GM23248 (cell line): Measurements from ENCODE around the gene DYRK1A. TPM values are rescaled to one million over a fixed set of nuclear protein-coding genes. Genes with fewer than 3 reads are reported as not detected.

Experiments
- DNase-seq: peaks from one replicate; pipeline ENCODE4 v3.0.0-alpha.2; 2015
- H2AFZ ChIP-seq: fragments of 200-600 bp; sonication (generic); 2 replicates; pipeline ENCODE4 v1.6.1; 2016; ENCODE audit warnings: antibody characterized with exemption
- H3F3A ChIP-seq: fragments of 200-600 bp; sonication (generic); 2 replicates; pipeline ENCODE4 v1.6.1; 2016; ENCODE audit warnings: mild to moderate bottlenecking, antibody characterized with exemption, mixed run types; ENCODE audit not compliant: insufficient read depth
- H3K27ac ChIP-seq: fragments of 200-600 bp; sonication (generic); 2 replicates; pipeline ENCODE4 v1.5.1; 2016; ENCODE audit warnings: mild to moderate bottlenecking
- H3K27me3 ChIP-seq: fragments of 200-600 bp; sonication (generic); replicated peaks from 2 replicates; pipeline ENCODE4 v1.6.1; 2016; ENCODE audit warnings: mild to moderate bottlenecking; ENCODE audit not compliant: insufficient read depth
- H3K36me3 ChIP-seq: fragments of 200-600 bp; sonication (generic); 2 replicates; pipeline ENCODE4 v1.6.1; 2016; ENCODE audit warnings: low read depth, mild to moderate bottlenecking
- H3K4me1 ChIP-seq: fragments of 200-600 bp; sonication (generic); 2 replicates; pipeline ENCODE4 v1.6.1; 2016; ENCODE audit warnings: mild to moderate bottlenecking; ENCODE audit not compliant: insufficient read depth
- H3K4me2 ChIP-seq: fragments of 200-600 bp; sonication (generic); one replicate; pipeline ENCODE4 v1.6.1; 2016; ENCODE audit warnings: mild to moderate bottlenecking; ENCODE audit not compliant: unreplicated experiment
- H3K4me3 ChIP-seq: fragments of 200-600 bp; sonication (generic); 2 replicates; pipeline ENCODE4 v1.5.1; 2016; ENCODE audit warnings: mild to moderate bottlenecking
- H3K79me2 ChIP-seq: fragments of 200-600 bp; sonication (generic); 2 replicates; pipeline ENCODE4 v1.6.1; 2016; ENCODE audit warnings: mild to moderate bottlenecking; ENCODE audit not compliant: insufficient read depth
- H3K9ac ChIP-seq: fragments of 200-600 bp; sonication (generic); 2 replicates; pipeline ENCODE4 v1.6.1; 2016; ENCODE audit warnings: mild to moderate bottlenecking
- H3K9me2 ChIP-seq: fragments of 200-600 bp; sonication (generic); 2 replicates; pipeline ENCODE4 v1.6.1; 2016; ENCODE audit warnings: mixed run types, mild to moderate bottlenecking, moderate library complexity; ENCODE audit not compliant: insufficient read depth
- H3K9me3 ChIP-seq: fragments of 200-600 bp; sonication (generic); one replicate; pipeline ENCODE4 v1.6.1; 2017; ENCODE audit warnings: low read depth
- H4K20me1 ChIP-seq: fragments of 200-600 bp; sonication (generic); 2 replicates; pipeline ENCODE4 v1.6.0; 2016; ENCODE audit not compliant: insufficient read depth
- EZH2 ChIP-seq: fragments of 200-600 bp; sonication (generic); IDR thresholded peaks from 2 replicates; pipeline ENCODE4 v1.6.1; 2018; ENCODE audit warnings: antibody characterized with exemption, mild to moderate bottlenecking; ENCODE audit not compliant: insufficient read depth, poor library complexity, severe bottlenecking
- EZH2phosphoT487 ChIP-seq: fragments of 200-600 bp; sonication (generic); IDR thresholded peaks from 2 replicates; pipeline ENCODE4 v1.6.1; 2018; ENCODE audit warnings: antibody characterized with exemption, moderate library complexity, mild to moderate bottlenecking, low read depth; ENCODE audit not compliant: insufficient read depth
- WGBS, 2 experiments: methylation state at CpG; one replicate each; pipeline ENCODE4 v1.1.6; 2015 to 2017; ENCODE audit warnings: low lambda C conversion rate in 2 of 2, low coverage in 1 of 2; ENCODE audit errors: missing lambda C conversion rate in 2 of 2; 5-methylcytosine and 5-hydroxymethylcytosine counted together
- in situ Hi-C: fragments of 300-500 bp; cut with MboI; formaldehyde crosslinking; loops from 2 replicates; pipeline ENCODE4 v1.15.0; 2020
- polyA plus RNA-seq: library from polyadenylated mRNA; unstranded; fragments of >200 nt; fragmentation: Nextera tagmentation; extraction: Ambion mirVana; gene quantifications from 2 replicates; pipeline ENCODE4 v1.2.1, GENCODE V29; 2016
- total RNA-seq: library from RNA; depleted of rRNA; stranded (reverse); fragments of >200 nt; shearing (Covaris generic); gene quantifications from 2 replicates; pipeline ENCODE4 v1.2.3, GENCODE V29; 2014; rRNA removed

Gene DYRK1A
- total and polyA plus RNA-seq, 2 experiments from 2014 or later: 2.5 to 41.3 TPM

- Histone ChIP-seq H2AFZ (no peak overlapping the region), H3K9me2 (no peaks in the 10 kb centered on the region), H3K4me2 (no peak overlapping the region), H3K36me3 (no peaks in the 10 kb centered on the region), H3K27ac (no peak overlapping the region), H3K4me1 (no peaks in the 10 kb centered on the region), H4K20me1 (no peaks in the 10 kb centered on the region), H3K79me2 (no peaks in the 10 kb centered on the region), H3K9me3 (no peaks in the 10 kb centered on the region), H3K27me3 (no peaks in the 10 kb centered on the region), H3K9ac (no peak overlapping the region), H3F3A (no peaks in the 10 kb centered on the region), H3K4me3 (no peak overlapping the region)
- in situ Hi-C loops: no loop called here
- no peak for TF ChIP-seq EZH2
- TF ChIP-seq EZH2phosphoT487: no peak
- no peak for DNase-seq
- WGBS, 2 experiments: 68 to 69% methylated on average over 6 of the region's 6 CpGs
Observed at GRCh38 chr21:37574316-37574715, 207.7 kb downstream of the DYRK1A start.

GRCh38 chr21:37574751-37575150 lies 208.2 kb downstream of the DYRK1A start:
- Histone ChIP-seq H3K9me3 (no peaks in the 10 kb centered on the region), H3K27ac (no peak overlapping the region), H3K4me3 (no peak overlapping the region), H3K4me1 (no peaks in the 10 kb centered on the region), H3K9ac (no peak overlapping the region), H3K4me2 (no peak overlapping the region), H3K79me2 (no peaks in the 10 kb centered on the region), H3K27me3 (no peaks in the 10 kb centered on the region), H3K36me3 (no peaks in the 10 kb centered on the region), H3K9me2 (no peaks in the 10 kb centered on the region), H3F3A (no peaks in the 10 kb centered on the region), H2AFZ (no peak overlapping the region), H4K20me1 (no peaks in the 10 kb centered on the region)
- DNase-seq: no peak
- 91 to 94% methylated on average over 7 of the region's 7 CpGs for WGBS, 2 experiments
- TF ChIP-seq EZH2phosphoT487 (no peak), EZH2 (no peak)
- in situ Hi-C loops: no loop called here

- Histone ChIP-seq H3K79me2 (no peaks in the 10 kb centered on the region), H3K9me2 (no peaks in the 10 kb centered on the region), H2AFZ (peak overlapping the region; percentile 35; the same call in 1 of the 2 replicates), H4K20me1 (no peaks in the 10 kb centered on the region), H3K4me2 (no peak overlapping the region), H3K9ac (no peak overlapping the region), H3K27me3 (no peaks in the 10 kb centered on the region), H3K36me3 (no peaks in the 10 kb centered on the region), H3K4me1 (no peaks in the 10 kb centered on the region), H3K9me3 (no peaks in the 10 kb centered on the region), H3F3A (no peaks in the 10 kb centered on the region), H3K4me3 (no peak overlapping the region), H3K27ac (no peak overlapping the region)
- in situ Hi-C loops: no loop called here
- TF ChIP-seq EZH2phosphoT487: no peak
- TF ChIP-seq EZH2: no peak
- 34 to 39% methylated on average over 11 of the region's 11 CpGs for WGBS, 2 experiments
- no peak for DNase-seq
Observed at GRCh38 chr21:37575580-37575979, 209.0 kb downstream of the DYRK1A start.

Other genes starting within 250 kb of the DYRK1A start
- 44.1 and 55.0 TPM in 2 replicates for gene VPS26C, start 99.4 kb upstream of the DYRK1A start, total RNA-seq
- 37.3 and 42.3 TPM in 2 replicates for gene VPS26C, start 99.4 kb upstream of the DYRK1A start, polyA plus RNA-seq